Transverse colon (tissue), 4 donors: ENCODE data around the gene GFRA1.

Experiments
- EP300 ChIP-seq: sonication (generic); formaldehyde crosslinking; IDR thresholded peaks from one replicate; pipeline ENCODE4 v1.6.1; 2017; ENCODE audit warnings: antibody characterized with exemption, low read depth
- POLR2A ChIP-seq: fragments of 450-650 bp; IDR thresholded peaks from one replicate; pipeline ENCODE4 v1.6.1; 2016; ENCODE audit warnings: antibody characterized with exemption, mild to moderate bottlenecking, moderate library complexity
- POLR2AphosphoS5 ChIP-seq, 3 donors: sonication (generic); formaldehyde crosslinking; IDR thresholded peaks; one replicate each; pipeline ENCODE4 v1.6.1; 2016; ENCODE audit warnings: antibody characterized with exemption in 3 of 3
- TF ChIP-seq, protein P1 (sequence below), 5 experiments: fragments of 200-600 bp in 3 of 5; fragments of 450-650 bp in 2 of 5; sonication (generic) in 3 of 5; IDR thresholded peaks; 1 replicate in 2 of 5; 2 replicates in 3 of 5; pipeline ENCODE4 v1.5.1; 2016 to 2017; ENCODE audit warnings: antibody characterized with exemption in 5 of 5, inconsistent platforms in 3 of 5, mild to moderate bottlenecking in 2 of 5, moderate library complexity in 1 of 5

DNA sequence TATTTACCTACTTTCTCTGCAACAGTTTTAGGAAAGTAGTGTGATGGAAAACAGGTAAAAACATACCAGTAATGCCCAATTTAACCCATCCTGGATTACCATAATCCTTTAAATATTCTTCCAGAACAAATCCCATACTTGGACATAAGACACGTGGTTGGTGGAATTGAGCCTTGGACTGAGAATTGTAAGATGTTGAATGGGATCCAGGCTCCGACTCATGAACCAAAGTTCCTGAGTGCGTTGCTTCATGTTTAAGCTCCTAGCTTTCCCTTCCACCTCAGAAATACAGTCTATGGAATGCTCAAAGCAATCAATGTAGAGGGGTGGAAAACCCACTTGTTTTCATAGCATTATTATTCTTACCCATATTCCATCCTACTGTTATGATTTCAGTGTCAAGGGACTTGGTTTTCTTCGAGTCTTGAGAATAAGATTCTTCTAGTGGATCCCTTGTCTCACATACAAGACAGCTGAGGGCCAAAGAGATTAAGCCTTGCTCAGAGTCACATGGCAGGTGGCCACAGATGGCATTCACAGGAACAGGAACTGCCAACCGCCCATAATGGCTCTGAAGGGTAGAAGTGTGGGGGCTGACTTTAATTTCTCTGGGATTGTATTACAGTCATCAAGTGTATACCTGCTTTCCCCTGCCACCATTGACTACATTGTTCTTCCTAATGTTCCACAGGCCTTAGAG, 171.2 kb downstream of the GFRA1 start:
- no peak for TF ChIP-seq POLR2AphosphoS5 (IDR thresholded peaks at IDR 0.05)
- TF ChIP-seq, protein P1, sequence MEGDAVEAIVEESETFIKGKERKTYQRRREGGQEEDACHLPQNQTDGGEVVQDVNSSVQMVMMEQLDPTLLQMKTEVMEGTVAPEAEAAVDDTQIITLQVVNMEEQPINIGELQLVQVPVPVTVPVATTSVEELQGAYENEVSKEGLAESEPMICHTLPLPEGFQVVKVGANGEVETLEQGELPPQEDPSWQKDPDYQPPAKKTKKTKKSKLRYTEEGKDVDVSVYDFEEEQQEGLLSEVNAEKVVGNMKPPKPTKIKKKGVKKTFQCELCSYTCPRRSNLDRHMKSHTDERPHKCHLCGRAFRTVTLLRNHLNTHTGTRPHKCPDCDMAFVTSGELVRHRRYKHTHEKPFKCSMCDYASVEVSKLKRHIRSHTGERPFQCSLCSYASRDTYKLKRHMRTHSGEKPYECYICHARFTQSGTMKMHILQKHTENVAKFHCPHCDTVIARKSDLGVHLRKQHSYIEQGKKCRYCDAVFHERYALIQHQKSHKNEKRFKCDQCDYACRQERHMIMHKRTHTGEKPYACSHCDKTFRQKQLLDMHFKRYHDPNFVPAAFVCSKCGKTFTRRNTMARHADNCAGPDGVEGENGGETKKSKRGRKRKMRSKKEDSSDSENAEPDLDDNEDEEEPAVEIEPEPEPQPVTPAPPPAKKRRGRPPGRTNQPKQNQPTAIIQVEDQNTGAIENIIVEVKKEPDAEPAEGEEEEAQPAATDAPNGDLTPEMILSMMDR (IDR thresholded peaks at IDR 0.05), result no peak
- no peak for TF ChIP-seq POLR2A
- no peak for TF ChIP-seq EP300
